Measurements from ENCODE around the gene HOXA5.

Gene HOXA5

GRCh38 chr7:27148031-27148755 is 4.7 kb upstream of the HOXA5 start:
- DNase-seq (ENCODE audit: low read depth), result no peak

GRCh38 chr7:27147199-27148030 is 3.9 kb upstream of the HOXA5 start, which contains the start of gene HOXA6:
TSS of gene HOXA6 (minus strand) at chr7:27147774. CDS start at chr7:27147749, 25 bp downstream.
- no peak for DNase-seq (ENCODE audit: low read depth)

- DNase-seq (ENCODE audit: low read depth), result no peak
These were observed 3.2 kb upstream of the HOXA5 start for GRCh38 chr7:27146491-27147198.

- DNase-seq (ENCODE audit: low read depth), result no peak
These were observed 2.5 kb upstream of the HOXA5 start for GRCh38 chr7:27145914-27146412.

GRCh38 chr7:27145165-27145913 is 1.9 kb upstream of the HOXA5 start:
- no peak for DNase-seq (ENCODE audit: low read depth)

- DNase-seq (ENCODE audit: low read depth), result no peak
These were observed 1.3 kb upstream of the HOXA5 start for GRCh38 chr7:27144781-27145164.

GRCh38 chr7:27143950-27144780 is 684 bp upstream of the HOXA5 start:
- DNase-seq (ENCODE audit: low read depth), result no peak

- no peak for DNase-seq (ENCODE audit: low read depth)
These were observed 880 bp downstream of the HOXA5 start for GRCh38 chr7:27142580-27143022.

- DNase-seq (ENCODE audit: low read depth), result no peak
These were observed 1.4 kb downstream of the HOXA5 start for GRCh38 chr7:27141923-27142579.

- no peak for DNase-seq (ENCODE audit: low read depth)
These were observed 2.2 kb downstream of the HOXA5 start for GRCh38 chr7:27141137-27141922.

- no peak for DNase-seq (ENCODE audit: low read depth)
These were observed 3.2 kb downstream of the HOXA5 start for GRCh38 chr7:27140126-27140857.

GRCh38 chr7:27139334-27140125 is 4.0 kb downstream of the HOXA5 start:
- DNase-seq (ENCODE audit: low read depth), result no peak

- no peak for DNase-seq (ENCODE audit: low read depth)
These were observed 4.5 kb downstream of the HOXA5 start for GRCh38 chr7:27138985-27139333.

GRCh38 chr7:27138472-27138871 is 5.0 kb downstream of the HOXA5 start:
- no peak for DNase-seq (ENCODE audit: low read depth)

GRCh38 chr7:27137640-27138315 is 5.7 kb downstream of the HOXA5 start:
- DNase-seq (ENCODE audit: low read depth), result no peak

- DNase-seq (ENCODE audit: low read depth), result no peak
These were observed 9.1 kb downstream of the HOXA5 start for GRCh38 chr7:27134392-27134791.
